IPS-18c (cell line): ENCODE results near the gene ZNF268.

Experiments
- H3K4me3 ChIP-seq: 2 replicates; pipeline ENCODE4 v1.7.0; 2013; ENCODE audit warnings: low read depth, mild to moderate bottlenecking, low read length, moderate library complexity; ENCODE audit not compliant: insufficient read depth
- H3K9me3 ChIP-seq: one replicate; pipeline ENCODE4 v1.6.1; 2013; ENCODE audit warnings: mild to moderate bottlenecking, low read length, moderate library complexity; ENCODE audit not compliant: control insufficient read depth, insufficient read depth

The ZNF268 gene

GRCh38 chr12:133181238-133181959 is at the start of gene ZNF268:
Gene ZNF268 (plus strand): TSS chr12:133181495. CDS start chr12:133181998, 503 bp downstream.
- peaks cover 8% of the 10 kb centered on the region for H3K9me3 ChIP-seq
- H3K4me3 ChIP-seq: peak within 1 kb of the TSS; percentile 78

- H3K9me3 ChIP-seq: peaks cover 4% of the 10 kb centered on the region
- no peak overlapping the region for H3K4me3 ChIP-seq
Observed at GRCh38 chr12:133135747-133136146, 45.5 kb upstream of the ZNF268 start.

- Histone ChIP-seq H3K9me3 (peaks cover 8% of the 10 kb centered on the region), H3K4me3 (no peak overlapping the region)
Observed at GRCh38 chr12:133145981-133146380, 35.3 kb upstream of the ZNF268 start.

GRCh38 chr12:133156125-133156690 is 25.1 kb upstream of the ZNF268 start:
- Histone ChIP-seq H3K4me3 (no peak overlapping the region), H3K9me3 (peaks cover 13% of the 10 kb centered on the region)

- H3K4me3 ChIP-seq: no peak overlapping the region
- peaks cover 7% of the 10 kb centered on the region for H3K9me3 ChIP-seq
Observed at GRCh38 chr12:133165776-133166175, 15.5 kb upstream of the ZNF268 start.

GRCh38 chr12:133172491-133172890 is 8.8 kb upstream of the ZNF268 start:
- Histone ChIP-seq H3K9me3 (peaks cover 12% of the 10 kb centered on the region), H3K4me3 (peak overlapping the region; percentile 20; the same call in 1 of the 2 replicates)

DNA sequence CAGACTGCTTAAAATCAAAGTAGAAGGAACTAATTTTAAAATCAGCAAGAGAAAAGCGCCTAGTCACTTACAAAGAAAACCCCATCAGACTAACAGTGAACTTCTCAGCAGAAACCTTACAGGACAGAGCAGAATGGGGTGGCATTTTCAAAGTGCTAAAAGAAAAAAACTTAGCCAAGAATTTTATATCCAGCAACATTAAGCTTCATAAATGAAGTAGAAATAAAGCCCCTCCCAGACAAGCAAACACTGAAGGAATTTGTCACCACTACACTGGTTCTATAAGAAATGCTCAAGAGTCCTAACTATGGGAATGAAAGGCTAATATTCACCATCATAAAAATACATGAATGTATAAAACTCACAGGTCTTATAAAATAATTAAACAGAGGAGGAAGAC is 6.4 kb upstream of the ZNF268 start:
- no peak overlapping the region for H3K4me3 ChIP-seq
- H3K9me3 ChIP-seq: peaks cover 7% of the 10 kb centered on the region

DNA sequence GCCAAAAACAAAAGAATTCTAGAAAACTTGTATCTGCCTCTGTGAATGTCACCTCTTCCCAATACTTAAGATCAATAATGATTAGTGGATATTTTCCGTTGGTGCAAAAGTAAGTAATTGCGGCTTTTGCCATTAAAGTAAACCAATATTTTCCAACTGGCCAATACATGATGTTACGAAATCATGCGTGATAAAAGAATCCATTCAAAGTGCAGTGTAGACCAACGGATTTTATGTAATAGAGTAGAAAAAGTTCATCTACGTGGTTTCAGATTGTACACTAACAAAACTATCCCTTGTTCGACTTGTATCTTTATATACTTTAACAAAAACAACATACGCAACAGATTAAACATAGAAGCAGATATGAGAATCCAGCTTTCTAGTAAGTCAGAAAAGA is 626 bp upstream of the ZNF268 start:
- Histone ChIP-seq H3K9me3 (peaks cover 8% of the 10 kb centered on the region), H3K4me3 (no peak overlapping the region)

DNA sequence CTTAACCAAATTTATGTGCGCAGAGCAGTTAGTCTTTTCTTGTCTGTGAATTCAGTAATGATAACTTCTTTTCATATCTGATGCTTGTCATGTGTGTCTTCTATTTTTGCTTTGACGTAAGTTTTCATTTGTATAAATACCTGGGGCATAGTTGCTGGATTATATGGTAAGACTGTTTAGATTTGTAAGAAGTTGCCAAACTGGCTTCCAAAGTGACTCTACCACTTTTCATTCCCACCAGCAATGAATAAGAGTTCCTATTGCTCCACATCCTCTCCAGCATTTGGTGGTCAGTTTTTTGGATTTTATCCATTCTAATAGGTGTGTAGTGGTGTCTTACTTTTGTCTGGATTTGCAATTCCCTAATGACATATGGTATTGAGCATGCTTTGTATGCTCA is 8.9 kb downstream of the ZNF268 start:
- Histone ChIP-seq H3K9me3 (peaks cover 54% of the 10 kb centered on the region), H3K4me3 (no peak overlapping the region; the same call in 1 of the 2 replicates)

- peaks cover 59% of the 10 kb centered on the region for H3K9me3 ChIP-seq
- H3K4me3 ChIP-seq: no peak overlapping the region
Observed at GRCh38 chr12:133192847-133193246, 11.6 kb downstream of the ZNF268 start.

DNA sequence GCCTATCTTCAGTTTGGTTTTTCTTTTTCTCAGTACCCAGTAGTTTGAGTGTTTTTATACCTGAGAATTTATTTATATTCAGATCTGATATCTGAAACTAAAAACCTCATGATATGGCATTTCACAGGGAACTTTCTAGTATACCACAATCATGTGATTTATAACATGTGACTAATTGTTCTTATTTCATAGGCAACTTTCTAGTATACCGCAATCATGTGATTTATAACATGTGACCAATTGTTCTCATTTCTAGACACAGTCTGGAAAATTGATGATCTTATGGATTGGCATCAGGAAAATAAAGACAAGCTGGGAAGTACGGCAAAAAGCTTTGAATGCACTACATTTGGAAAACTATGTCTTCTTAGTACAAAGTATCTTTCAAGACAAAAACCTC is 20.6 kb downstream of the ZNF268 start:
- no peak overlapping the region for H3K4me3 ChIP-seq
- H3K9me3 ChIP-seq: peaks cover 36% of the 10 kb centered on the region

- Histone ChIP-seq H3K9me3 (peaks cover 36% of the 10 kb centered on the region), H3K4me3 (no peak overlapping the region)
Observed at GRCh38 chr12:133202493-133203343, 21.4 kb downstream of the ZNF268 start.

GRCh38 chr12:133203344-133204263 is 22.3 kb downstream of the ZNF268 start:
- peak overlapping the region; percentile 42; the same call in 1 of the 2 replicates for H3K4me3 ChIP-seq

GRCh38 chr12:133204264-133204603 is 22.9 kb downstream of the ZNF268 start:
- Histone ChIP-seq H3K4me3 (0 out of 2 replicates have a peak overlapping the region, but pooled peaks have one; percentile 42), H3K9me3 (peaks cover 45% of the 10 kb centered on the region)

More at GRCh38 chr12:133203344-133204263, 22.3 kb downstream of the ZNF268 start:
- peaks cover 41% of the 10 kb centered on the region for H3K9me3 ChIP-seq

DNA sequence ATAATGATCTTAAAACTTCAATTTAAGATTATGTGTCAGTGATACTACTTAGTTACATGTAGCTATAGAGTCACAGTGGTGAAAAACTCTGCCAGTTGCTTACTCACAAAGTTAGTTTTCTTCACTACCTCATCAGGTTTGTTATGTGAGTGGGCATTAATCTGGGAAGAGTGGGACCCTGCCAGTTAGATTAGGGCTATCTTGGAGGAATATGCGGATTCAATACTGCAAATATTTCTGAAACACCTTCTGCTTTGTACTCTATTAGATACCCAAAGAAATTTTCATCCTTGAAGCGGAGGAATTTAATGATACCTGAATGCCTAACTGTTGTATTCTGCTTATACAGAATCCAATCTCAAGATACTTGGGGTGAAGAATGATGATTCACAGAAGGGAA is 25.1 kb downstream of the ZNF268 start:
- Histone ChIP-seq H3K9me3 (peaks cover 51% of the 10 kb centered on the region), H3K4me3 (no peak overlapping the region)

GRCh38 chr12:133215724-133216123 is 34.4 kb downstream of the ZNF268 start:
- H3K4me3 ChIP-seq: no peak overlapping the region
- H3K9me3 ChIP-seq: peaks cover 41% of the 10 kb centered on the region

DNA sequence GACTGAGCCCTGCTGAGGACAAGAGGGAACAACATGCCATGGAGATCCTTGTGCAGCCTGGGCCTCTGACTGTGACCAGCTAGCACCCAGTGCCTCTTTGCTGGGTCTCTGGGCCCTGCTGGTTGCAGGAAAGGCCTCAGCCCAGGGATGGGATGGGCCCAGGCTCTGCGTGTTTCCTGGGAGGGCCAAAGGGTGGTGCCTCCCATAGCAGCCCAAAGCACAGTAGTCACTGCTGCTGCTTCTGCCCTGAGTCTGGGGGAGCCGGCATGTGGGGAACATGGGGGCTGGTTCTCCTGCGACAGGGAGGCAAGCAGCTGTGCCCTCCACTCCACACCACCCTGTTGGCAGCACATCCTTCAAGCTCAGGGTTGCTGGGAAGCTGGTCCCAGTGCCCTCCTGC is 35.9 kb downstream of the ZNF268 start:
- peaks cover 40% of the 10 kb centered on the region for H3K9me3 ChIP-seq
- H3K4me3 ChIP-seq: no peak overlapping the region; the same call in 1 of the 2 replicates
